Measurements from ENCODE around the gene SPSB4.
"Not testable (repeated sequence)": the region's sequence is repeated elsewhere in the genome, so short reads cannot be mapped to it uniquely, and the experiment has no call there.

The SPSB4 gene

DNA sequence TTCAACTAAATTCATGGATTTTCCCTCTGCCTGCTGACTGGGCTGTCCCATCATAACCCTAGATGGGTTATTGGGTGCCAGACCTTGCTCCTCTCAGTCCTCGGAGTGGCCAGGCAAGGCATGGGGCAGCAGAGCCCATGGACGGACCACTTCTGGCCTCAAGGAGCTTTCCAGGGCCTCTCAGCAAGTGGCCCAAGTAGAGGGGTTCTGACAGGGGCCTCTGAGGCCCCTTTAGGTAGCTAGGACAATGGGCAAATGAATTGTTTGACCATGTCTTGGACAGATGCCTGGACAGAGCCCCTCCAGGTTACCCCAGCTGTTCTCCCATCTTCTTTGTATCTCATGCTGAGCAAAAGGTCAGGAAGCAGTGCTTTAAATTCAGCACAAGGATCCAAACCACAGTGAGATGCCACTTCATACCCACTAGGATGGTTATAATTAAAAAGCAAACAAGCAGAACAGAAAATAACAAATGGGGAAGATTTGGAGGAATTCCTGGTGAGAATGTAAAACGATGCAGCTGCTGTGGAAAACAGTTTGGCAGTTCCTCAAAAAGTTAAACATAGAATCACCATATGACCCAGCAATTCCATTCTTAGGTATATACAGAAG lies 61.6 kb downstream of the SPSB4 start:
- no peak for DNase-seq (ENCODE audit: extremely low spot score, insufficient read length, low read depth)
- FAIRE-seq: no peak

DNA sequence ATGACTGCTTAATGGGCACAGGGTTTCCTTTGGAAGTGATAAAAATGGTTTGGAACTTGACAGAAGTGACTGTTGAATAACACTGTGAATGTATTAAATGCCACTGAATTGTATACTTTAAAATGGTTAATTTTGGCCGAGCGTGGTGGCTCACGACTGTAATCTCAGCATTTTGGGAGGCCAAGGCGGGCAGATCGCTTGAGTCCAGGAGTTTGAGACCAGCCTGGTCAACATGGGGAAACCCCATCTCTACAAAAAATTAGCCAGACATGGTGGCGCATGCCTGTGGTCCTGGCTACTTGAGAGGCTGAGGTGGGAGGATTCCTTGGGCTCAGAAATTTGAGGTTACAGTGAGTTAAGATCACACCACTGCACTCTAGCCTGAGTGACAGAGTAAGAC lies 62.5 kb downstream of the SPSB4 start:
- DNase-seq (ENCODE audit: extremely low spot score, insufficient read length, low read depth); FAIRE-seq: not testable (repeated sequence)

DNA sequence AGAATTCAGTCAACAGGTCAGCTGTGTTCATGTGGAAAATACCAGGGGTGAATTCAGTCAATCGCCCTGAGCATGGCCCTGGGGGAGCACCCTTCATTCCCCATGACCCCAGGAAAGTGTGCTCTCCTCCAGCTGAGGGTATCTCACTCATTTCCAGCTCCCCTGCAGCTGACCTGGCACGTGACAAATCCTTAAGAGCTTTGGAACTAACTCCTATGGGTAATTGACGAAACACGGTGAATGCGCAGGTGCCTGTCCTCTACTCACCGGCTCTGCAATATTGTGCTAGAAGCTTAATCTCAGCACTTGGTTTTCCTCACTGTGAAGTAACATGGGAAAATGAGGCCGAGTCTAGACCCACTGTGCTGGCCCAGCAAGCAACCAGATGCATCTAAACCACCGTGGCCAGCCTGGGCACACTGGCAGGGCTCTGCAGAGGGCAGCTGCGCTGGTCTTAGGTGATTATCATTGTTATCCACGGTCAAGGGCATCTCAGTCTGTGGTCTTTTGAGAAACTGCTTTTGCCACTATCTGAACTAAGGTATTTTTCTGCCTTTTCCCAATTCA lies 63.1 kb downstream of the SPSB4 start:
- no peak for DNase-seq (ENCODE audit: extremely low spot score, insufficient read length, low read depth)
- FAIRE-seq: no peak

DNA sequence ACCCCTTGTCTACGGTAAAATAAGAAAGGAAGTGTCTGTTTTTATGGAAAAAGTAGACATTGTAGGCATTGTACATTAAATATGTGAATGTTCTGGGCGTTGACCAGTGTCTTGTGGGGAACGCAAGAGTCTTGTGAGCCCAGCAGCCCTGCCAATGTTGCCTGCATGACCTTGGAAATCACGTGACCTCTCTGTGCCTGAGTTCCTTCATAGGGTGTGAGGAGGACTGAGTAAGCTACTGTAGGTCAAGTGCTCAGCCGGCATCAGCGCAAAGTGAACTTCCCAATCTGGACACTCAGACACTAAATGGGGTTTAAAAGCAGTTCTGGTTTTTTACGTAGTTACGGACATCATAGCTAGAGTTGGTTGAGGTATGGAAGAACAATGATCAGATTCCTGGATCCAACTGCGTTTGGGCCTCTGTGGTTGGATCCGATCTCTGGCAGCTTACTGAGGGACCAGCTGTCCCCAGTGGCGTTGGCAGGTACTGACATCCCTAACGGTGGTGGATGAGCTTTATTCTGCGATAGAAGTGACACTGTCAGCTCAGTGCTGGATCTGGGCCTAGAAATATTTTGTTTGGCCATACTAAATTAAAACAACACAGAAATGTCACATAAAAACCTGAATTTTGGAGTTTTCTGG lies 63.8 kb downstream of the SPSB4 start:
- DNase-seq (ENCODE audit: extremely low spot score, insufficient read length, low read depth): no peak
- no peak for FAIRE-seq

DNA sequence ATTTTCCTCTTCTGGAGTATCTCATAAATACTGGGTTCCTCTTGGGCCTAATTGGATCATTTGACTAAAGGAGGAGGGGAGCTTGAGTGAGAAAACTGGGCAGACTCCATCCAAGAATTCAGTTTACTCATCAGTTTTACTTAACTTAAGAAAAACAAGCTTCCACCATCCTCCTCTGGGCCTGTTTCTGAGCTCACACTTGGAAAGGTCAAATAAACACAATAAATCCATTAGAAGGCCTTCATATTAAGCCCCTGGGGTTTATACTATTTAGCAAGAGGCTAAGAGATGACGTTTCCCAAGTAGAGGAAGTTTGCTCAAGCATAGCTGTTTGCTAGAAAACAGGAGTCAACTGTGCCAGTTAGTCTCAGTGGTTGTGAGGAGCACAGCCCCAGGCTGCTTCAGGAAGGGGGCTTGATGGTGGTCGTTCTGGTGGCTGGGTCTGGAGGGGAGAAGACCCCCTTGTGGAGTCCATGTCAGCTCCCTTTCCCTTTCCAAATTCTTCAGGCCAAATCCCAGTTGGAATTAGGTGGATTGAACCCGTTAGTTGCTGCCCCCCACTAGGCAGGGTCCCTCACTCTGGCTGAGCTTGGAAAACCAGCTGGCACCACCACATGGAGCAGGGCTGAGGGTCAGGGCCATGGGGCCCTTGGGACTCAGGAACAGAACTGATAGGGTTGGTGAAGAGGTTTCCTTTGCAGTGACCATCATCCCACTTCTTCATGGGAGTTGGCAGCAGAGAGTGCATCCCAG lies 64.8 kb downstream of the SPSB4 start:
- no peak for FAIRE-seq
- no peak for DNase-seq (ENCODE audit: extremely low spot score, insufficient read length, low read depth)

DNA sequence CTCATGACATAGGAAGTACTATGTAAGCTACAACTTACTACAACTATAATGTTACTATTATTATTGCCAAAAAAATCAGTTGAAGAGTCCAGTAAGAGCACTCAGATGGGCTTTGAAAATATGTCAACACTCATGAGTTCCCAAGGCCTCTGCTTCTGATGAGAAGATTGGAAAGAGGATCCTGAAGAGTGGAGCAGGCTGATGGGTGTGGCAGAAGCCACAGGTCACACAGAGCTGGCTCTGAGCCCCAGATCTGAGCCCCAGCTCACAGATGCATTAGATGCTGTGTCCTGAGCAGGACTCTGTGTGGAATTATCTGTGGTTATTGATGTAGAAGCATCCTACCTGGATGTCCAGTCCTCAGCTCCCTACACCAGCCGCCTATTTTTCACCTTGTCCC lies 65.6 kb downstream of the SPSB4 start:
- FAIRE-seq (no peak), DNase-seq (ENCODE audit: extremely low spot score, insufficient read length, low read depth) (no peak)

DNA sequence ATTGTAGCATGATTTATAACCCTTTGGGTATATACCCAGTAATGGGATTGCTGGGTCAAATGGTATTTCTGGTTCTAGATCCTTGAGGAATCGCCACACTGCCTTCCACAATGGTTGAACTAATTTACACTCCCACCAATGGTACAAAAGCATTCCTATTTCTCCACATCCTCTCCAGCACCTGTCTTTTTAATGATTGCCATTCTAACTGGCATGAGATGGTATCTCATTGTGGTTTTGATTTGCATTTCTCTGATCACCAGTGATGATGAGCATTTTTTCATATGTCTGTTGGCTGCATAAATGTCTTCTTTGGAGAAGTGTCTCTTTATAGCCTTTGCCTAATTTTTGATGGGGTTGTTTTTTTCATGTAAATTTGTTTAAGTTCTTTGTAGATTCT lies 66.8 kb downstream of the SPSB4 start:
- not testable (repeated sequence) for FAIRE-seq; DNase-seq (ENCODE audit: extremely low spot score, insufficient read length, low read depth)

DNA sequence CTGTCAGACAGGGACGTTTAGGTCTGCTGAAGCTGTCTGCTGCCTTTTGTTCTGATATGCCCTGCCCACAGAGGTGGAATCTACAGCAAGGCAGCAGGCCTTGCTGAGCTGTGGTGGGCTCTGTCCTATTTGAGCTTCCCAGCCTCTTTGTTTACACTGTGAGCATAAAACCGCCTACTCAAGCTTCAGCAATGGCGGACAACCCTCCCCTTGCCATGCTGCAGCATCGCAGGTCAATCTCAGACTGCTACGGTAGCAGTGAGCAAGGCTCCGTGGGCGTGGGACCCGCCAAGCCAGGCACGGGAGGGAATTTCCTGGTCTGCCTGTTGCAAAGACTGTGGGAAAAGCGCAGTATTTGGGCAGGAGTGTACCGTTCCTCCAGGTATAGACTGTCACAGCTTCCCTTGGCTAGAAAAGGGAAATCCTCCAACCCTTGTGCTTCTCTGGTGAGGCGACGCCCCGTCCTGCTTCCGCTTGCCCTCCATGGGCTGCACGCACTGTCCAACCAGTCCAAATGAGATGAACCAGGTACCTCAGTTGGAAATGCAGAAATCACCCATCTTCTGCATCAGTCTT lies 71.4 kb downstream of the SPSB4 start:
- FAIRE-seq (no peak), DNase-seq (ENCODE audit: extremely low spot score, insufficient read length, low read depth) (no peak)

DNA sequence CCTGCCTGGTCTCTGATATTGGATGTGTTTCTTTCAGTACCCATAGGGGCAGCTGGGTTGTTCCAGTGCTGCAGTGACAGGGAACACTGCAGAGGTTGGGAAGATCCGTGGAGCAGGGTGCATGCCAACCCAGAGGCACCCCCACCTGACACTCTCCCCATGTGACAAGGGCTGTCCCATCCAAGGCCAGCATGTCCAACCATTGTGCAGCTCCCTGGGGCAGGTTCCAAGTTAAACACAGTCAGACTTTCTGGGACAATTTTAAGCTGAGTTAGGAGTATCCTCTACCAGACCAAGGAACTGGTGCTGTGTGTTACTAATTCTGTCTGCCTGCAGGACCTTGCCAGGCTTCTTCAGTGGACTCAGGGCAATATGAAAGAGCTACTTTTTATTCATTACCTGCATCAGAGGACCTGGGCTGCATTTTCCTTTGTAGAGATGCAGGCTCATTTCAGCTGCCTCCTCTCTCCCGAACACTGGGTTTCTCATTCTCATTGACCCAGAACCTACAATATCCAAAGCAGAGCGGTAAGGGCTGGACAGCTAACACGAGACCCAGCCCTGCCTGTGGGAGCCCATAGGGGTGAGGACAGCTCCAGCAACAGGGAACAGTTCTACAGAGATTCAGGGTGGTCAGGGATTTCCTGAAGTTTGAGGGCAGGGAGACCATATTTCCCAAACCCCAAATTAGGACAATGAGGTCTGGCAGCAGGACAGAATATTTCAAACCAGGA lies 72.7 kb downstream of the SPSB4 start:
- DNase-seq (ENCODE audit: extremely low spot score, insufficient read length, low read depth): no peak
- FAIRE-seq: no peak

DNA sequence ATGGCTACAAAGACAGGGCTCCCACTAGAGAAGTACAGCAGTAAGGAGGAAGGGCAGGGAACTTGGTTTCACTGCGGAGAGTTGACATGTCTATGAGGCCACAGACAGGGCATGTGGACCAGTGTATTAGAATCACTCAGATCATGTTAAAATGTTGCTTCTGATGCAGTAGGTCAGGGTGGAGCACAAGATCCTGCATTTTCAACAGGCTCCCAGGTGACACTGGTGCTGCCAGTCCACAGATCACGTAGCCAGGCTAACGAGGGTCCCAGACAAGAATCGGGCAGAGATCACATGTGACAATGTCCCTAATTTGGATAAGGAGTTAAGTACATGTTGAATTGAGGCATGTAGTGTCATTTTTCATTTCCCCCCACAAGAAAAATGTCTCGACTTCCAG lies 73.6 kb downstream of the SPSB4 start:
- no peak for DNase-seq (ENCODE audit: extremely low spot score, insufficient read length, low read depth)
- no peak for FAIRE-seq

DNA sequence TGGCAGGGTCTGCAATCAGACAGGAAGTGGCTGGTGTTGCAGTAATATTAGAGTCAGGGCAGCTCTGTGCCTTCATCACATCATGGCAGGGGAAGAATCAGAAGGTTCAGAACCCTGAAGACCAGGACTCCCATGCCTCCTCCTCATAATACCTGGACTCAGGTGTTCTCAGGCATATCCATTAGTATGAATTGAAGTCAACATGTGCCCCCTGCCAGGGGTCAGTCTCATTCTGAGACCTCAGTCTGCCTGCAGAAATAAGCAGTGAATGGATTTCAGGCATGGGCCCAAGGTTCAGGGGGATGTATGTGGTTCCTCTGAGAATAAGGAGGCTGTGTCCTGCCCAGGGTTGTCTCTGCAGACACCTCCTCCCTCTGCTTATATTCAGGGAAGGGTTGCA lies 74.2 kb downstream of the SPSB4 start:
- FAIRE-seq: no peak

DNA sequence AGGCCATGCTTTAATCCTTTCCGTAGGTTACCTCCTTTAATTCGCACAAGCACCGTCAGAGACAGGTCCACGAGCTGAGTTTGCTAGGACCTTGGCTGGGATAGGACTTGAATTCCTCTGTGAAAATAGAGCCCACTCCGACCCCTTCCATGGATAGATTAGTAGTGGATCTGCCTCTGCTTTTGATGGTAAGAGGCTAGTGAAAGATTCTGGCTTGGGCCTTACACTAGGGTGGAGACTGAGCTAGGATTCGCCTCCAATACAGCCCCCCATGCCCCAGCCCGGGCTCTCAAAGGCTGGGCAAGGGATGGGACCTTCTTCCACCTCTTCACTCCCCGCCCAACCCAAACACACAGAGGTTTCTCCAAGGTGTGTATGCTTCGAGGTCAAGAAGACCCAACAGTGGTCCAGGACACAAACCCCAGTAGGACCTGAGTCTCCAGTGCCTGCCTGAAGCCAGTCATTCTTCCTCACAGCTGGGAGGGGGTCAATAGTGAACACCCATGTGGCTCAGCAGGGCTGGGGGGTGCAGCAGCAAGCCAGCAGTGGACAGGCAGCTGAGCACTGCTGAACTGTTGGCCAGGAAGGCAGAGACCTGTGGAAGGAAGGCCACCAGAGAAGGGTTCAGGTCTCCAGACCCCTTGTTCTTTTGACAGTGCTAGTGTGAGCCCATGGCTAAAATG lies 75.7 kb downstream of the SPSB4 start:
- FAIRE-seq (no peak), DNase-seq (ENCODE audit: extremely low spot score, insufficient read length, low read depth) (no peak)

More for the DNA sequence above, 74.2 kb downstream of the SPSB4 start:
- DNase-seq (ENCODE audit: extremely low spot score, insufficient read length, low read depth): no peak

DNA sequence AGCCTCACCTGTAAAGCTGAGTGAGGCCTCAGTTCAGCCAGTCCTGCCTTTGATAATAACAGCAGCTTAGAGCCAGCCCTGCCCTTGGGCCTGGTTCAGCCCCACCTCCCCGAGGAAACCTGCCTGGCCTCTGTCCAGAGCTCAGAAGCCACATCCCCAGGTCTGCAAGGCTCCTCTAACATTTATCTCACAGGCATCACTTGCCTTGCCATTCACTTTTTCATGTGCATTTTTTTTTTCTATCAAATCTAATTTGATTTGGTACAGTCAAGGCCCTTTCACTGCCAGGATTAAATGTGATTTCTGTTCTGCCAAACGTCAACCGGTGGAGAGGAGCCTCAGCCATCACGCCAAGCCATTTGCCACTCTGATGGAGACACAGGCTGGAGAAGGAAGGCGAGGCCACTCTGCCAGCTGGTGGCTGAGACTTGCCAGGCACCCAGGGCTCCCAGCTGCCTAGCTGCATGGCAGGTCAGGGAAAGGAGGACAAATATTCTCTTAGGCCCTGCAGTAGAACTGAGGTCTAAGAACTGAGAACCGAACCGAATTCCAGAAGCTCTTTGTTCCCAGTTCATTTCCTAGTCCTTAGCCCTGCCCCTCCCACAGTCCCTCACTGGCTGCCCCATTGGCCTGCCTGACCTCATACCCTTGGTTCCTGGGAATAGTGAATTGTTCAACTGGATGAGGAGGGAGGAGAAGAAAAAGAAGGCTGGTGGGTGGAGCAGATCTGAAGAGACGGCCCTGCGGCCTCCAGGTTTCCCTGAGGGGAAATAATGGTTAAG lies 76.4 kb downstream of the SPSB4 start:
- no peak for FAIRE-seq
- no peak for DNase-seq (ENCODE audit: extremely low spot score, insufficient read length, low read depth)

DNA sequence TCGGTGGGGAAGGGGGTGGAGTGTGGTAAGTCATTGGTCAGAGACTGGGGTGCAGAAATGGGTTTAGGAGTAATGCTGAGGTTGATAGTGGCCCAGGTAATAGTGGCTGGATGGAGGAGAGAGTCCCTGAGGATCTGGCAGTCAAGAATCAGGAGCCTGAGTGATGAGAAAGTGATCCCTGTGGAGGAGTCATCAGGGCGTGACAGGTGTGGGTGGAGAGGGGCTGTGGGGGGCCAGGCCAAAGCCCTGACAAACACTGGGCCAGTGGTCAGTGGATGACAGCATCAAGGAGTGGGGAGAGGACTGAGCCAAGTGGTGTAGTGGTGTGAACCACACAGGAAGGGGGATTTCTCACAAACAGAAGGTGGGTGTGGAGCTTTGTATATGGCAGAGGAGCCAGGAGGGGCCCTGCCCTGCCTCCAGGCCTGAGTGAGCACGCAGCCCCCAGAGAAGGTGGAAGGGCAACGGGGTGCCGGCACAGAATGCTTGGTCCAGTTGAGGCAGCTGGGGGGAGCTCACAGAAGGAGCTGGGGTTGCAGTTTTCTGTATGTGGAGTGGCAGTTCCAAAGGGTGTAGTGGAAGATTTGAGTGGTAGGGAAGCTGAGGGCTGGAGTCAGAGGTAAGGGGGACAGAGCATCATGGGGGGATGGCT lies 77.1 kb downstream of the SPSB4 start:
- FAIRE-seq (no peak), DNase-seq (ENCODE audit: extremely low spot score, insufficient read length, low read depth) (no peak)

DNA sequence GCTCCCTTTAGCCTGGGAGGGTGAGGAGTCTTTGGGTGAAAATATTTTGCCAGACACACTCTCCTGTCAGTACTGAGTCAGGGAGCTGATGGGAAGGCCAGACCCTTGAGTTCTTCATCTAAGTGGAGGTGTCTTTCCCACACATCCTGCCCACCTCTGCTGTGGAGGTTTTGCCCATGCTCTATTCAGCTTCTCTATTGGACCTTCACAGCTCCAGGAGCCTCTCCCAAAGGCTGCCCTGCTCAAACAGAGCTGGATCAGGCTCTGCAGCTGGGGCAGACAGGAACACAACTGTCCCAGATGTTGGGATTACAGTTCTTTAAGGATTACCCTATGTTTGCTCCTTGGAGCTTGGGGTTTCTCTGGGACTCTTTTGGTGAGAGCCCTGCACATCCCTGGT lies 77.9 kb downstream of the SPSB4 start:
- FAIRE-seq (no peak), DNase-seq (ENCODE audit: extremely low spot score, insufficient read length, low read depth) (no peak)

DNA sequence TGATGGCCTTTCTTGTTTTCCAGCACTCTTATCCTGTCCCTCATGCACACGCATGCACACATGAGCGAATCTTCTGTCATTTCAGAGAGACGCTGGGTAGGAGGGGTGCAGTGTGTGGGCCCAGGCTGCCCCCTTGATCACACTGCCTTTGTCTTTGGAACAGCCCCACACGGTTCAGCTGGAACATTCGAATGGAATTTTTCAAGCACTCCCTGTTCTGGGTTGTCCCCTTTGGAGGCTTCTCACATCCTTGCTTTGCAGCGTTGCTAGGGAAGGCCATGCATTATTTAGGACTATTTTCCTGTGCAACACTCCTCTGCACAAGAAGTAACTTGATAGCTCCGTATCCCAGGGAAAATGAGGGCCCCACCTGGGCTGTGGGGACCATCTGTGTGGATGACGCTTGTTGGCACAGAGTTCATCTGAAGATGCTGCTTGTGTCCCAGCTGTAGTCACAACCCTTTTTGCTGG lies 78.4 kb downstream of the SPSB4 start:
- FAIRE-seq: no peak
- no peak for DNase-seq (ENCODE audit: extremely low spot score, insufficient read length, low read depth)

DNA sequence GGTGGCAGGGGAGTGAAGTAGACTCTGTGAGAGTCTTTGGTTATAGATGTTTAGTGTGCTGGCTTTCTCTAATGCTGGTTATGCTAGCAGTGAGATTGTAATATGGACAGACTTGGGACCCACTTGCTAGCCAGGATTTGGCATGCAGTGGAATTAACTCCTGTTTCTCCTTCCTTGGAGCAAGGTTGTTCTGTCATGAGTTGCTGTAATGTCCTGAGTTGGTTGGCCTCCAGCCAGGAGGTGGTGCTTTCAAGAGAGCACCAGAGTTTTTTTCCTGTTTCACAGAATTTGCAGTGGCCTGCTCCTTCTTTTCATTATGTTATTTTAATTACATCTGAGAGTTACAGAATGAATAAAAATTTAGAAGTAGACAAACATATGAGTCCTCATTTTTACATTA lies 92.4 kb downstream of the SPSB4 start:
- FAIRE-seq: no peak
- no peak for DNase-seq (ENCODE audit: extremely low spot score, insufficient read length, low read depth)

DNA sequence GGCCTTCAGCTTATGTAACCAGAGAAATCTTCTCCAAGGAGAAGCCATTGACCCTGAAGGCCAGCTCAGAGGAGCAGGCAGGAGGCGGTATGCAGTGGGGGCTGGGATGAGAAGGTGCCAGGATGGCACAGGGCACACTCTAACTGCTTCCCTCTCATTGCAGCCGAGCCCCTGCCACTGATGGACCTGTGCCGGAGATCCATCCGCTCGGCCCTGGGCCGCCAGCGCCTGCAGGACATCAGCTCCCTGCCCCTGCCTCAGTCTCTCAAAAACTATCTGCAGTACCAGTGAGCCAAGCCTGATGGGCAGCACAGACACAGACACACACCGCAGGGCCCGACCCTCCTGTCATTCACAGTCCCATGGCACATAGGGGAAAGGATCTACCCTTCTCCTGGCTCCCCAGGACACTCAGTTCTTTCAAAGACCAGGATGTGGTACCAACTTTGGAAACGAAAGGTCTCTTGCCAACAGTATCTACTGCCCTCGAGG lies 95.9 kb downstream of the SPSB4 start:
- no peak for FAIRE-seq

More for the DNA sequence above, 95.9 kb downstream of the SPSB4 start:
- no peak for DNase-seq (ENCODE audit: extremely low spot score, insufficient read length, low read depth)
